ENCODE results near the gene SLC25A44. TPM values are rescaled to one million over a fixed set of nuclear protein-coding genes. Genes with fewer than 3 reads are reported as not detected.

SLC25A44 gene
- polyA plus RNA-seq, 4 donors: 13.4 to 46.6 (median 17.3) TPM

Other genes starting within 250 kb of the SLC25A44 start
- 10 to 100 TPM; 14.6 to 61.6 (median 38.2) TPM for gene ARHGEF2, start 215.6 kb upstream of the SLC25A44 start, polyA plus RNA-seq
- 100 to 1,000 TPM; 133 to 316 (median 266) TPM for gene SSR2, start 173.2 kb upstream of the SLC25A44 start, polyA plus RNA-seq
- gene UBQLN4, start 140.3 kb upstream of the SLC25A44 start, polyA plus RNA-seq: 10 to 100 TPM; 14.1 to 37.1 (median 20.4) TPM
- 100 to 1,000 TPM in 3 of 4 donors, 10 to 100 TPM in 1; 66.7 to 226 (median 148) TPM for gene LAMTOR2, start 139.3 kb upstream of the SLC25A44 start, polyA plus RNA-seq
- 100 to 1,000 TPM; 140 to 216 (median 169) TPM for gene RAB25, start 132.9 kb upstream of the SLC25A44 start, polyA plus RNA-seq
- 1 to 10 TPM in 2 of 4 donors, under 1 TPM in 2; under 0.01 to 5.6 (median 0.87) TPM for gene MEX3A, start 111.6 kb upstream of the SLC25A44 start, polyA plus RNA-seq
- 100 to 1,000 TPM in 3 of 4 donors, 10 to 100 TPM in 1; 89.7 to 168 (median 105) TPM for gene LMNA, start 79.4 kb upstream of the SLC25A44 start, polyA plus RNA-seq
- gene SEMA4A, start 40.5 kb upstream of the SLC25A44 start, polyA plus RNA-seq: 1 to 10 TPM in 3 of 4 donors, under 1 TPM in 1; 0.89 to 7.7 (median 1.8) TPM
- 10 to 100 TPM; 53.5 to 65.9 (median 62.2) TPM for gene PMF1, start 18.9 kb downstream of the SLC25A44 start, polyA plus RNA-seq
- 1 to 10 TPM in 1 of 4 donors, under 1 TPM in 1, not detected in 2; 0.48 to 3.9 TPM for gene BGLAP, start 48.1 kb downstream of the SLC25A44 start, polyA plus RNA-seq
- gene PAQR6, start 54.0 kb downstream of the SLC25A44 start, polyA plus RNA-seq: 1 to 10 TPM; 3.0 to 8.7 (median 5.5) TPM
- gene SMG5, start 88.7 kb downstream of the SLC25A44 start, polyA plus RNA-seq: 10 to 100 TPM; 30.0 to 57.0 (median 43.3) TPM
- 1 to 10 TPM; 2.2 to 8.3 (median 4.6) TPM for gene TMEM79, start 90.2 kb downstream of the SLC25A44 start, polyA plus RNA-seq
- 100 to 1,000 TPM in 1 of 4 donors, 10 to 100 TPM in 3; 30.7 to 263 (median 63.9) TPM for gene GLMP, start 101.6 kb downstream of the SLC25A44 start, polyA plus RNA-seq
- gene VHLL, start 105.2 kb downstream of the SLC25A44 start, polyA plus RNA-seq: not detected
- 100 to 1,000 TPM; 113 to 187 (median 155) TPM for gene CCT3, start 144.2 kb downstream of the SLC25A44 start, polyA plus RNA-seq
- gene TSACC, start 144.4 kb downstream of the SLC25A44 start, polyA plus RNA-seq: 1 to 10 TPM in 2 of 4 donors, under 1 TPM in 1, not detected in 1; 0.73 to 3.1 (median 1.0) TPM
- gene RHBG, start 175.1 kb downstream of the SLC25A44 start, polyA plus RNA-seq: 10 to 100 TPM in 1 of 4 donors, 1 to 10 TPM in 2, under 1 TPM in 1; 0.27 to 55.2 (median 2.7) TPM